GM12874 (cell line): ENCODE results near the gene TFB2M.

Source experiments
- CTCF ChIP-seq: IDR thresholded peaks from 2 replicates; pipeline ENCODE4 v1.5.1; 2011; ENCODE audit warnings: low read depth, mild to moderate bottlenecking, control low read depth, low read length, moderate library complexity; ENCODE audit not compliant: insufficient read depth

The TFB2M gene

DNA sequence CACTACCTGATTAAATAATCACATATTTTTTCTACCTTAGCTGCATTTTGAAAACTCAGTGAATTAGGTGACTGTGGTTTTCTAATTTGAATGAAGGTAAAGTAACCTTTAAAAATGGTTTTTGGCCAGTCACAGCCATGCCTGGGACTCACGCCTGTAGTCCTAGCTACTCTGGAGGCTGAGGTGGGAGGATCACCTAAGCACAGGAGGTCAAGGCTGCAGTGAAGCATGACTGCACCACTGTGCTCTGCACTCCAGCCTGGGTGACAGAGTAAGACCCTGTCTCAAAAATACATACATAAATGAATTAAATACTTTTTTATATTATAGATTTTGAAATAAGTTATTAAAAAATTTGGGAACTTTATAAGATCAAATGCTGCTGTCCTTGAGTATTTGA lies 5.9 kb upstream of the TFB2M start:
- no peak for TF ChIP-seq CTCF

DNA sequence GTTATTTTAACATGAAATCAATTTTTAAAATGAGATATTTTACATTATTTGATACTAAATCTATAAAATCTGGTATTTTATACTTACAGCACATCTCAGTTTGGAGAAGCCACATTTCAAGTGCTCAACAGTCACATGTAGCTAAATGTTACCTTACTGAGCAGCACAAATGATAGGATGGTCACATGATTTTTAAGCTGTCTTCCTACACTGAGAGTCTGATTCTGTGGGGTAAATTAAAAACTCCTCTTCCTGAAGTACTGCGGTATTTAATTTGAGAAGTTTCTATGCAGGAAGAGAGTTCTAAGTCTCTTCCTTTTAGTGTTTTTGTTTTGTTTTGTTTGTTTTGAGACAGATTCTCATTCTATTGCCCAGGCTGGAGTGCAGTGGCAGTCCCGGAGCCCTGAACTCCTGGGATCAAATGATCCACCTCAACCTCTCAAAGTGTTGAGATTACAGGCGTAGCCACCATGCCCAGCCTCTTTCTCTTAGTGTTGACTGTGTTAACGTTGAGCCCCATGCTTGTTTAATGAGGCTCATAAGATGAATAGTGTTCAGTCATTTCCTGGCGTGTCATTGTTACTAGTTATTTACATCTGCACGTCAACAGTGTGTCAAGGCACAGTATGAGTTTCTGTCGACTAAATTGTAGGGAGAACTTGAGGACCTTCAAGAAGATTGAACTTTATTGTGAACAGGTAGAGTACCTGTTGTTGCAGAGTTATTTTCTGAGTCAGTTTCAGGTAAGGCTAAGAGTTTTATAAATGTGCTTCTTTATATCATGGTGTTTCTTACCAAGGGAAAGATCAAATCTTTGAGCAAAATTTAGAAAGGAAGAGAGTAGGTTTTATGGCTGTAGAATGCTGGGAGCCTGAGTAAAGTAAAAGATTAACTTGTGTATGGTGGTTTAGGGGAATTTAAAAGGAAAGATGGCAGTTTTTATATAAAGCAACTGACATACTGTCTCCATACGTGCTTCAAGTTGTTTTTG lies 3.5 kb upstream of the TFB2M start:
- no peak for TF ChIP-seq CTCF

DNA sequence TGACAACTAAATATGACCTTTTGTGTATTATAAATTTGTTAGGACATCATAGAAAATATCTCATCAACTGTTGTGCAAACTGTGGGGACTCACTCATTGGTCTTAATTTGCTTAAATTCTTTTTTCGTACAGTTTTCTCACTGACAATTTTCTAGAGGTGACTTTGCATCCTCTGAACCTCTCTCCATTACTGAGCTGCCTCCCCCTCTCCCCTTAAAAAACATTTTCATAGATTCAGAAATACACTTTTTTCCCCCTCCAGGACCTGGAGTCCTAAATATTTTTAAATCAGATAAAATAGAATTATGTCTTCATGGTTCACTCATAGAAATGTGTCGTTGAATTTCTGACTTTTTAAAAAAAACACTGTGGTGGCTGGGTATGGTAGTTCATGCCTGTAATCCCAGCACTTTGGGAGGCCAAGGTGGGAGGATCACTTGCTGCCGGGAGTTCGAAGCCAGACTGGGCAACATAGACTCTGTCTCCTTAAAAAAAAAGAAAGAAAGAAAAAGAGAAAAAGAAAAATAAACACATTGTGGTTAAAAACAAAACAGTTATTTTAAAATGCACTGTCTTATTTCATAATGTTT lies 1.7 kb upstream of the TFB2M start:
- no peak for TF ChIP-seq CTCF

DNA sequence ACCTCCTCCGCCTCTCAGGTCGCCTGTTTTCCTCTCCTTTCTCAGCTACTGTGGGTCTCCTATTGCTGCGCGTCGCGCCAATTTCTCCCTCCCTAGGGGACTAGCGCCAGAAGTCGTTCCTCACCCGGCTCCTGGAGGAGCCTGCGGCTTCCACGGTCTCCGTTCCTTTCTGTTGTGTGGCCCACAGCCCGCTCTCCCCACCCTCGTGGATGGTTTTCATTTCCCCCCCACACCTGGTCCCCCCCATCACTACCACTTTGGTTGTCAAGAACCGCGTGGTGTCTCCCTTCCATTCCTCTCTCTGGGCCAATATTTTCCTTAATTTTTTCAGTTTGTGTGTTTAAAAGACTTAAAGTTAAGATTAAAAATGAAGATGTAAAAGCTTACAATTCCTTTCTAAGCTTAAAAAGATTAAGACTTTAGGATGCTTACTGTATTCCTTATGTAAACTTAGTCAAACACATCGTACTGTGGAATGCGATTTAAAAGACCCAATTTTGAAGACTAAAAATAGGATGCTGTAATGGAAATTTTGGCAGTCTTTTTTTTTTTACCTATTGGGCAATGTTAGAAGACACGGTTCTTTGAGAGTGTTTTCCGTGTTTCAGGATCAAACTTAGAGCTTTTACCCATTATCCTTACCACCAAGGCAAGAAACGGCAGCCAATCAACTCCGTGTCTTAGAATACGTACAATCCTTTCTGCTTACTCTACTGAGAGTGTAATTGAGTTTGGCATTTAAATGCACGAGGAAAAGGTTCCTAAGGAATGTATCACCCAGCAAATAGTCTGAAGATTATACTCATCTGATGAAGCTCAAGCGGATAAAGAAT lies 968 bp upstream of the TFB2M start:
- 0 out of 2 replicates have a peak, but pooled peaks have one; percentile 4 for TF ChIP-seq CTCF

DNA sequence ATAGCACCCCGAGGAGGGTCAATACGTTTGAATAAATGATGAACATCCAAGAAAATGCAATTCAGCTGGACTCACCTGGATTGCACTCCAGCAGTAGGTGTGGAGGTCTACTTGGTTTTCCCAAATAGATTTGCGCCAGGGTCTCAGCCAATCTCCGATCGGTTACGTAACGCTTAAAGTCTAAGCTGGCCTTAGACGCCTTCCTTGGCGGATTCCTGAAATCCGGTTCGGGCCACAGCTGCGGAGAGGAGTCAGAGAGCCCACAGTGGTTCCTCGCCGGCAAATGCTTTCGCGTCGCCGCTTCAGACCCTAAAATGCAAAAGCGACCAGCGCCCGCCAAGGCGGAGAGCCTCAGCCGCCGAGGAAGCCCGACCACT lies 322 bp downstream of the TFB2M start:
- TF ChIP-seq CTCF, result no peak

DNA sequence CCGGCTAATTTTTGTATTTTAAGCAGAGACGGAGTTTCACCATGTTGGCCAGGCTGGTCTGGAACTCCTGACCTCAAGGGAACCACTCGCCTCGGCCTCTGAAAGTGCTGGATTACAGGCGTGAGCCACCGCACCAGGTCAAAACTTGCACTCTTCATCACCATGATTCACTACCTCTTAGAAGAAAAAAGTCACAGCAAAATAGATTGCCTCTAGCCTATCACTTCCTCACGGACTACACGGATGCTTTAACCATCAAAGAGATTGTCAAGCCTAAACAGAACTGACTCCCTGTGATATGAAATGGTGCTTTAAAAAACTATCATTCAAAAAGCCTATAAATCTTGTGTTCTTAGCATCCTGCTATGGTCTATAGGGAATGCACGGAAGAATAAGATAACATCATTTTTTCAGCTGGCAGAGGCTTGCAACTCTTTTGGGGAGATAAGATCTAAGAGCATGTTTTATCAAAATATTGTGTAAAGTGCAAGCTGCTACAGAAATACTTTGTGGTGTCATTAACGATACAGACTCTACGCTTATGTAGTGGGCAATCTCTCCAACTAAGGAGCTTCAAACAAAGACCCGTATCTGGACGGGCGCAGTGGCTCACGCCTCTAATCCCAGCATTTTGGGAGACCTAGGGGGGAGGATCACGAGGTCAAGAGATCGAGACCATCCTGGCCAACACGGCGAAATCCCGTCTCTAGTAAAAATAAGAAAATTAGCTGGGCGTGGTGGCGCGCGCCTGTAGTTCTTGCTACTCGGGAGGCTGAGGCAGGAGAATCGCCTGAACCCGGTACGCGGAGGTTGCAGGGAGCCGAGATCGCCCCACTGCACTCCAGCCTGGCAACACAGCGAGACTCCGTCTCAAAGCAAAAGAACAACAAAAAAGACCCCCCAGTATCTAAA lies 966 bp downstream of the TFB2M start:
- TF ChIP-seq CTCF, result no peak
